ENCODE measurements around the gene CRLF1.

CRLF1 gene, protein sequence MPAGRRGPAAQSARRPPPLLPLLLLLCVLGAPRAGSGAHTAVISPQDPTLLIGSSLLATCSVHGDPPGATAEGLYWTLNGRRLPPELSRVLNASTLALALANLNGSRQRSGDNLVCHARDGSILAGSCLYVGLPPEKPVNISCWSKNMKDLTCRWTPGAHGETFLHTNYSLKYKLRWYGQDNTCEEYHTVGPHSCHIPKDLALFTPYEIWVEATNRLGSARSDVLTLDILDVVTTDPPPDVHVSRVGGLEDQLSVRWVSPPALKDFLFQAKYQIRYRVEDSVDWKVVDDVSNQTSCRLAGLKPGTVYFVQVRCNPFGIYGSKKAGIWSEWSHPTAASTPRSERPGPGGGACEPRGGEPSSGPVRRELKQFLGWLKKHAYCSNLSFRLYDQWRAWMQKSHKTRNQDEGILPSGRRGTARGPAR

DNA sequence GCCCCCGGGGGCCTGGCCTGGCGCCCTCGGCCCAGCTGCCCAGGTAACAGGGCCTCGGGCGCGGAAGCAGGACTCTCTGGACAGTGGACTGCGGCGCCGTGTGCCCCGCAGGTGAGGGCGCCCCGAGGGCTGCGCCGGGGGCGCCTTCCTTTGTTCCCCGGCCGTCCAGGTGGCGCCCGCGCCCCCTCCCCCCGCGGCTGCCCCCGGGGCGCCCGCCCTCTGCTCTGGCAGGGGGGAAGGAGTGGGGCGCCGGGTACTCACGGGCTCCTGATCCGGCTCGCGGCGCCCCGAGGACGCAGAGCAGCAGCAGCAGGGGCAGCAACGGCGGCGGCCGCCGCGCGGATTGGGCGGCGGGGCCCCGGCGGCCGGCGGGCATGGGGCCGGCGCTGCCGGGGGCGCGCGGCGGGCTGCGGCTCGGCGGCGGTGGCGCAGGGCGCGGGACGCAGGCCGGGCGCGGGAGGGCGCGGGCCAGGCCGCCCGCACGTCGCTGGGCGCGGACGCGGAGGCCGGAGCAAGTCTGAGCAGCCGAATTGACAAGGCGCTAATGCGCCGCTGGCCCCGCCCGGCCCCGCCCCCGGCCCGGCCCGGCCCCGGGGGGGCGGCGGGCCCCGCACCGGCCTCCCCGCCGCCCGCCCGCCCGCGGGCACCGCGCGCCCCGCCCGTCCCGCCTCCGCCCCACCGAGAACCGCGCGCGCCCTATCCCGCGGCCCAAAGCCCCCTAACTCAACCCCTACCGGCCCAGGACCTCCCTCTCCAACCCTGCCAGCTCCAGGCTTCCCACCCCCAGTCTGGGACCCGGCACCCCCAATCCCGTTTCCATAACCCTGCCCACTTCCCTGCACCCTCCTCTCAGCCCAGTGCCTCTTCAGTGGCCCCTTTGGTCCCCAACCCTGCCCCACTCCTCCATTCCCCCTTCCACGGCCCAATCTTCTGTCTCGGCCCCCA lies at the start of gene CRLF1:
TSS of gene CRLF1 (minus strand) at position 519 of the 945 bp plus-strand sequence. CDS start at position 376, 143 bp downstream.
- DNase-seq (ENCODE audit: low spot score): no peak

- no peak for DNase-seq (ENCODE audit: low spot score)
Measured at GRCh38 chr19:18655173-18655844, 48.7 kb upstream of the CRLF1 start.

- DNase-seq (ENCODE audit: low spot score): no peak
Measured at GRCh38 chr19:18654469-18654868, 47.9 kb upstream of the CRLF1 start.

DNA sequence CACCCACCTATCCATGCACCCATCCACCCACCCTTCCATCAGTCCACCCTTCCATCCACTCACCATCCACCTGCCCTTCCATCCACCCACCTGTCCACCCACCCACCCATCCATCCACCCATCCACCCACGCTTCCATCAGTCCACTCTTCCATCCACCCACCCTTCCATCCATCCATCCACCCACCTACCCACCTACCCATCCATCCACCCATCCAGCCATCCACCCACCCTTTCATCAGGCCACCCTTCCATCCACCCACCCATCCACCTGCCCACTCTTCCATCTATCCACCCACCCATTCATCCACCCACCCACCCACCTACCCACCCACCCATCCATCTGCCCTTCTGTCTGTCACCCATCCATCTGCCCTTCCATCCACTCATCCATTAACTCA lies 47.3 kb upstream of the CRLF1 start:
- DNase-seq (ENCODE audit: low spot score): no peak

DNA sequence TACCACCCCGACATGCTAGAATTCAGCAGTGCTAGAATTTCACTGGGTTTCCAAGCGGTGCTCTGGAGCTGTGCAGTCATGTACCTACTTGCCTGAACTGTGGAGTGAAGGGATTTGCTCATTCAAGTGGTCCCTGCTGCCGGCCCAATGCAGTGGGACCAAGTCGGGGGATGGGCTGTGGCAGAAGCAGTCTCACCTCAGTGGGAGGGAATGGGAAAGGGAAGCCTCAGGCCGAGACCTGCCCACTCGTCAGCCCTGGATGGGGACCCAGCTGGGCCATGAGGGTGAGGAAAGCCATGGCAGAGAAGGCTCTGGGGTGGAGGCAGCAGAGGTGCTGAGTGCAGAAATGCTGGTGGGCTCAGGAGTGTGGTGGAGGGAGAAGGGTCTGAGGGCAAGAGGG lies 45.1 kb upstream of the CRLF1 start:
- no peak for DNase-seq (ENCODE audit: low spot score)

DNA sequence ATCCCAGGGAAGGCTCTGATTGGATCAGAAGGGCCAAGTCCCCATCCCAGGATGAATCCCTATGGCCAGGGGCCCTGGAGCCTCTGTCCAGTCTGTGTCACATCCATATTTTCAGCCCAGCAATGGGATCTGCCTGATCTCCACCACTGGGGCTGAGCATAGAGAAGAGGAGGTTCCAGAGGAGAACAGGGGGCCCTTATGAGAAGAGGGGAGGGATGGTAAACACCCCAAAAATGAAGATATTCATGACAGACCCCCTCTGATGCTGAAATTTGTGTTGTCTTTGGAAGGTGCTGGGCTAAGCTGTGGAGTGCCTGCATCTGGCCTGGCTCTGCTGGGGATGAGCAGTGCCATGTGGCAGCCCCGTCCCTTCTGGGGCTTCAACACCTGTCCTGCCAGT lies 44.7 kb upstream of the CRLF1 start:
- no peak for DNase-seq (ENCODE audit: low spot score)

DNA sequence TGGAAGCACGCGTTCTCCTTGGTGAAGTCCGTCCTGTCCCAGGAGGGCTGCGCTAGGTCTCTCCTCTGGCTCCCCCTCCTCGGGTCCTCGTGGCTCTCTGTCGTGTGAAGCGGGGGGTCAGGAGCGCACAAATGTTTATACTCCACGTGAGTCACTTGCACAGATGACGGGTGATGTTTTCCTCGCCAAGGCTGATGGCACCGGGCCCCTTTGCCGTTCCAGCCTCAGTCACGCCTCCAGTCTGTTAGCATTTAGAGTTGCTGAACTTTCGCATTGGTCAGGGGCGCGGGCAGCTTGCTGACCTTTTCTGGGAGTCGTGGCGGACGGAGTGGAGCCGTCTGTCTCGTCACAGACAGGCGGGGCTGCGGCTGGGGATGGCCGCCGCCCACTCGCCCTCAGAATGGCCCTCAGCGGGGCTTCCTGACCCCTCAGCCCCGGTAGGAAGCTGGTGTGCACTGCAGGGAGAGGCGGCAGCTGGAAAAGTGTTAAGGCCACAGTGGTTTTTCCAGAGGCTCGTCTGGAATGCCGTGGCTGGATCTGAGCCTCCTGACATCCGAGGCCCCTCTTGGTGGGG lies 44.0 kb upstream of the CRLF1 start:
- no peak for DNase-seq (ENCODE audit: low spot score)

- DNase-seq (ENCODE audit: low spot score): no peak
Measured at GRCh38 chr19:18650021-18650390, 43.4 kb upstream of the CRLF1 start.

- DNase-seq (ENCODE audit: low spot score): no peak
Measured at GRCh38 chr19:18649371-18650020, 42.9 kb upstream of the CRLF1 start.

- DNase-seq (ENCODE audit: low spot score): no peak
Measured at GRCh38 chr19:18648973-18649315, 42.3 kb upstream of the CRLF1 start.

- no peak for DNase-seq (ENCODE audit: low spot score)
Measured at GRCh38 chr19:18647807-18648206, 41.2 kb upstream of the CRLF1 start.

DNA sequence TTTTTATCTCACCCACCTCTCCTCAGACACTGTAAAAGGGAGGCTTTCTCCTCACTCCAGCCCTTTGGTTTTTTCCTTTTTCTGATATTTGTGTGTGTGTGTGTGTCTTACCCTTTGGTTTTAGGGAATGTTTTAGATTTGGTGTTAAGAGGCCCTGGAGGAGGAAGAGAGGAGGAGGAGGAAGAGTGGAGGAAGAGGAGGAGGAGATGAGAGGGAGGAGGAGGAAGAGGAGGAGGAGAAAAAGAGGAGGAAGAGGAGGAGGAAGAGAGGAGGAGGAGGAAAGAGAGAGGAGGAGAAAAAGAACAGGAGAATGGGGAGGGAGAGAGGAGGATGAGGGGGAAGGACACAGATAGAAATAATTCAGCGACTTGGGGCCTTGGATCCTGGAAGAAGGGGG lies 40.8 kb upstream of the CRLF1 start:
- DNase-seq (ENCODE audit: low spot score): no peak

GRCh38 chr19:18646535-18647370 lies 40.2 kb upstream of the CRLF1 start:
- DNase-seq (ENCODE audit: low spot score): no peak

- no peak for DNase-seq (ENCODE audit: low spot score)
Measured at GRCh38 chr19:18645035-18645511, 38.5 kb upstream of the CRLF1 start.

GRCh38 chr19:18644196-18645034 lies 37.8 kb upstream of the CRLF1 start:
- DNase-seq (ENCODE audit: low spot score): no peak

DNA sequence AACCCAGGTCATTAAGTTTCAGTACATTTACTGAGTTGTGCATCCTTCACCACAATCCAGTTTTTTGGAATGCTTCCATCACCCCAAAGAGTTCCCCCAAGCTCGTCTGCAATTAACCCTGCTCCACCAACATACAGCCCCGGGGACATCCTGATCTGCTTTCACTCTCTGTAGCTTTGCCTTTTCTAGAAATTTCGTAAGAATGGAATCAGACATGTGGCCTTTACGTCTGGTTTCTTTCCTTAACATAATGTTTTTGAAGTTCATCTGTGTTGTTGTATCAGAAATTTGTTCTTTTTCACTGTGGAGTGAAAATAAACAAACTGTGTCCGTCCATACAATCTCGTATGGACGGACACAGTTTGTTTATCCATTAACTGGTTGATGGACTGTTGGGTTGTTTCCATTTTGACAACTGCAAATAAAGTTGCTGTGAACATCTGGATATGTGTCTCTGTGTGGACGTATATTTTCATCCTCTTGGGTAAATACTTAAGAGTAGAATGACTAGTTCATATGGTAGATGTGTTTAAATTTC lies 33.2 kb upstream of the CRLF1 start:
- DNase-seq (ENCODE audit: low spot score): no peak

DNA sequence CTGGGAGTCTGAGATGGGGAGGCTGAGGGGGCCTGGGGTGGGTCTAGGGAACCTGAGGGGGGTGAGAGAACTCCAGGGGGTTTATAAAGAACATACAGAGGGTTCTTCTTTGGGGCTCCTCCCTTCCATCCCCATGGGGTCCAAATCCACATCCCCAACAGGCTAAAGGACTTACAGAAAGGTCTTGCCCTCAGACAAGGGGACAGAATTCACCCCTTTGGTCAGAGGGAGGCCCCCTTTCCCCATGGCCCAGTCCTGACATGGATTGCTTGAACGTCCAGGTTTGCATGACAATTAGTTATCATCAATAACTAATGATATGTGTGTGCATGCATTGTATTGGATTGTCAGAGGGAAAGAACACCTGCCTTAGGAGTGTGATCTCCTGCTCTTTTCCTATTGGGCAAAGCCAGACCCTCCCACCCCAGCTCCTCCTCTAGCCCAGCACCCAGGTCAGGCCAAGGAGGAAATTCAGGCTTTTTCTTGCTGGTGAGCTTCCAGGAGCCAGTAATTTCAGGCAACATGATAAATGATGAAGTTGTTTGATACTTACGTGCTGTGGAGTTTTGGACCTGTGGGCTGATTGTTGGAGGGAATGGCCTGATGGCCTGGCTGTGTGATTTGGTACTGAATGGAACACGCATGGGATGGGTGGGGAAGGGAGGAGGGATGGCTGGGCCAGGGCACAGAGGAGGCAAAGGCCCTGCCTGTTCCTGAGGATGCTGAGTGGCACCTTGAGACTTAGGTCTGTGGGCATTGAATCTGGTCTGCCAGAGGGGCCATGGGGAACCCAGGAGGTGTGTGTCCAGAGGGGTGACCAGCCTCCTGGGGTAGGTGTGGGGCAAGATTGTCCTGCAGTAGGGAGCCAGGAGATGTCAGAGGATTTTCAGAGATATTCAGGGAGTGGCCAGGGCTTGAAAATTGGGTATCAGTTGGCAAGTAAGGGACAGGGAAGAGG lies 31.4 kb upstream of the CRLF1 start:
- DNase-seq (ENCODE audit: low spot score): no peak

DNA sequence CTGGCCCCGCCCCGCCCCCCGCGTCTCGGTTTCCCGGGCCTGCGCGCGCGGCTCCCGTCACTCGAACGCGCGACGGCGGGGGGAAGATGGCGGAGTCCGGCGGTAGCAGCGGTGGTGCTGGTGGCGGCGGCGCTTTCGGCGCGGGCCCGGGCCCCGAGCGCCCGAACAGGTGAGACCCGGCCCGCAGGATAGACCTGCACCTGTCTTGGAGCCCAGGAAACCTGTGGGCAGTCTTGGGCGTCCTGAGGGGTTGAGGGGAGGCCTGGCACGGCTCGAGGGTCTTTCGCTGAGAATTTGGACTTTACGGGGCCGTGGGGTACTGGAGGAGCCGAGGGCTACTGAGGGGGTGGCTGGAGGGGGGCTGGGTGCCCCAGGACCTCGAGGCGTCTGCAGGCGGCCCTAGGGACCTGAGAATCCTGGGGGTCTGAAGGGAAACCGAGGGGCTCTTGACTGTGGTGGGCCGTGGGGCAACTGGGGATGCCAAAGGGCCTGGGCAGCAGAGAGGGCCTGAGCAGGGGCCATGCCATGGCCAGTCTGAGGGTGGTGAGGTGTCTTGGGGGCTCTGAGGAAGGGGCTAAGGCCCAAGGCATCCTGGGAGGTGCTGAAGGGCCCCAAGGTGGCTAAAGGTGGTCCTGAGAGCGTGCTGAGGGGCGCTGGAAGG lies 30.5 kb upstream of the CRLF1 start, which contains the start of gene KLHL26:
TSS of gene KLHL26 (plus strand) at position 60 of the 661 bp plus-strand sequence. CDS start at position 87, 27 bp downstream.
- no peak for DNase-seq (ENCODE audit: low spot score)
